ENCODE results near the gene C7orf33. TPM values are rescaled to one million over a fixed set of nuclear protein-coding genes. Genes with fewer than 3 reads are reported as not detected.

The C7orf33 gene
- total RNA-seq, 2 donors from 2014 or later: not detected

DNA sequence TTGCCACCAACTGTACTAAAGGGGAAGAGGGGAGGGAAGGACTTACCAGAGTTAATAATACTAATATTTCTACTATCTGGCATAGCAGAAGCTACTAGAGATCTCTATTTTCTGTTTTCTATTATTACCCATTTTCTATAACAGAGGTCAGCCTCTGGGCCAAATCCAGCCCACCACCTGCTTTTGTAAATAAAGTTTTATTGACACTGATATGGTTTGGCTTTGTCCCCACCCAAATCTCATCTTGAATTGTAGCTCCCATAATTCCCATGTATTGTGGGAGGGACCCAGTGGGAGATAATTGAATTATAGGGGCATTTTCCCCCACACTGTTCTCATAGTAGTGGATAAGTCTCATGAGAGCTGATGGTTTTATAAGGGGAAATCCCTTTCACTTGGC is 62.2 kb downstream of the C7orf33 start:
- H3K4me3 ChIP-seq: no peak overlapping the region
- TF ChIP-seq POLR2AphosphoS5 (IDR thresholded peaks at IDR 0.05): no peak
- no peak for TF ChIP-seq POLR2A (IDR thresholded peaks at IDR 0.05)
- TF ChIP-seq, protein P1, sequence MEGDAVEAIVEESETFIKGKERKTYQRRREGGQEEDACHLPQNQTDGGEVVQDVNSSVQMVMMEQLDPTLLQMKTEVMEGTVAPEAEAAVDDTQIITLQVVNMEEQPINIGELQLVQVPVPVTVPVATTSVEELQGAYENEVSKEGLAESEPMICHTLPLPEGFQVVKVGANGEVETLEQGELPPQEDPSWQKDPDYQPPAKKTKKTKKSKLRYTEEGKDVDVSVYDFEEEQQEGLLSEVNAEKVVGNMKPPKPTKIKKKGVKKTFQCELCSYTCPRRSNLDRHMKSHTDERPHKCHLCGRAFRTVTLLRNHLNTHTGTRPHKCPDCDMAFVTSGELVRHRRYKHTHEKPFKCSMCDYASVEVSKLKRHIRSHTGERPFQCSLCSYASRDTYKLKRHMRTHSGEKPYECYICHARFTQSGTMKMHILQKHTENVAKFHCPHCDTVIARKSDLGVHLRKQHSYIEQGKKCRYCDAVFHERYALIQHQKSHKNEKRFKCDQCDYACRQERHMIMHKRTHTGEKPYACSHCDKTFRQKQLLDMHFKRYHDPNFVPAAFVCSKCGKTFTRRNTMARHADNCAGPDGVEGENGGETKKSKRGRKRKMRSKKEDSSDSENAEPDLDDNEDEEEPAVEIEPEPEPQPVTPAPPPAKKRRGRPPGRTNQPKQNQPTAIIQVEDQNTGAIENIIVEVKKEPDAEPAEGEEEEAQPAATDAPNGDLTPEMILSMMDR (IDR thresholded peaks at IDR 0.05): no peak
- H3K36me3 ChIP-seq: no peaks in the 10 kb centered on the region
- H3K27me3 ChIP-seq (replicated peaks; ENCODE audit: insufficient read depth): no peaks in the 10 kb centered on the region
- no peaks in the 10 kb centered on the region for H3K9me3 ChIP-seq
- intact Hi-C loops (cut with DNase I): no loop called here
- no peak for DNase-seq (ENCODE audit: low spot score)
- no peak overlapping the region for H3K27ac ChIP-seq
- no peaks in the 10 kb centered on the region for H3K4me1 ChIP-seq (replicated peaks)

DNA sequence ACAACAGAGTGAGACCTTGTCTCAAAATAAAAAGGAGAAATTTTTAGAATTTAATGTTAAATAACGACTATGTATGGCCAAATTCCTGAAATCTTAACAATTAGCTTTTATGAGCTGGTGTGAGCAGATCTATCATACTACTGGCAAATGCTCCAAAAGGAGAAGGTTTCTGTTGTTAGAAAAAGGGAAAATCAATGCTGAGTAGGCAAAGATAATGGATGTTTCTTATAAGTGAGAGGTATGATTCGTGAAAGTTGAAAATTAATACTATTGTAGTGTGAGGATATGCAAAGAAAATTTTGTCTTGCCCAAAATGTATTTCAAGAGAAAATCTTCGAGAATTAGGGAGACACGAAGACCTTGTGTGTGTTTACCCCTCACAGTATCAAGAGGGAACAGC is 67.4 kb downstream of the C7orf33 start:
- Histone ChIP-seq H3K4me1 (replicated peaks) (no peaks in the 10 kb centered on the region), H3K36me3 (no peaks in the 10 kb centered on the region), H3K27ac (no peak overlapping the region), H3K4me3 (no peak overlapping the region), H3K27me3 (replicated peaks; ENCODE audit: insufficient read depth) (no peaks in the 10 kb centered on the region), H3K9me3 (no peaks in the 10 kb centered on the region)
- intact Hi-C loops (cut with DNase I): no loop called here
- 77% methylated on average over 4 of the region's 4 CpGs for WGBS
- TF ChIP-seq POLR2A (IDR thresholded peaks at IDR 0.05): no peak
- no peak for TF ChIP-seq POLR2AphosphoS5 (IDR thresholded peaks at IDR 0.05)
- TF ChIP-seq, protein P1 (IDR thresholded peaks at IDR 0.05): no peak
- DNase-seq (ENCODE audit: low spot score): no peak

DNA sequence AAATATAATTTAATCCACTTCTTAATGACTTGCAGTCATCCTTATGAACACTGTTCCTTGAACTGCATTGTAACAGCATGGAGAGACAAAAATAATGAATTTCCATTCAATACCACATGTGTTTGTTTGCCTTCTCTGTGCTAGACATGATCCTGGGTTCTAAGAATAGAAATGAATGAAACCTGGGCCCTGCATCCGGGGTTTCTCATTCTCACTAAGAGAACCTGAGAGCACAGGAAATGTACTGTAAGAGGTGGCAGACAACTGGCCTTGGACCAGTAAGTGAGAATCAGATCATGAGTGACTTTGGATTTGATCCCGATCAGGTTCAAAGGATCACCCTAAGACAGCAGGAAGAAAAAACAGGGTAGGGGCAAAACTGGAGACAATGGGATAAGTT is 70.9 kb downstream of the C7orf33 start:
- 90% methylated on average over 2 of the region's 2 CpGs for WGBS
- DNase-seq (ENCODE audit: low spot score): no peak

DNA sequence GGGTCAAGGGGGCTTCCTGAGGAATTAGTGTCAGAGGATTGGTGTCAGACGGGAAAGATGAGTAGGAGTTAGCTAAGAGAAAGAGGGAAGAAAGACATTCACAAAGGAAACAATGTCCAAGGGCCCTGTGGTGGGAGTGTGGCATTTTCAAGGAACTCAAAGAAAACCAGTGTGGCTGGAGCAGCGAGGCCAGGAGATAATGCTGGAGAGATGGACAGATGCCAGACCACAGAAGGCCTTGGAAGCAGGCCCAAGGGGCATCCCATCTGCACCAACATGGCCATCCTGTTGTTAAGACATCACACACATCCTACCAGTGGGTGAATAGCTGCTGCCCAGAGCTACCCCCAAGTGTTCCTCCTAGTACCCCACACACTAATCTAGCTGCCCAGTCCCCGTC is 72.1 kb downstream of the C7orf33 start:
- Histone ChIP-seq H3K9me3 (no peaks in the 10 kb centered on the region), H3K27ac (no peak overlapping the region), H3K36me3 (no peaks in the 10 kb centered on the region), H3K4me3 (no peak overlapping the region), H3K4me1 (replicated peaks) (no peaks in the 10 kb centered on the region), H3K27me3 (replicated peaks; ENCODE audit: insufficient read depth) (no peaks in the 10 kb centered on the region)
- DNase-seq (ENCODE audit: low spot score): no peak
- 53% methylated on average over 3 of the region's 3 CpGs for WGBS
- intact Hi-C loops (cut with DNase I): no loop called here
- TF ChIP-seq, protein P1 (IDR thresholded peaks at IDR 0.05): no peak
- TF ChIP-seq POLR2A (IDR thresholded peaks at IDR 0.05) (no peak), POLR2AphosphoS5 (IDR thresholded peaks at IDR 0.05) (no peak)

More for the DNA sequence above, 70.9 kb downstream of the C7orf33 start:
- intact Hi-C loops (cut with DNase I): no loop called here
- TF ChIP-seq POLR2A (IDR thresholded peaks at IDR 0.05): no peak
- TF ChIP-seq POLR2AphosphoS5 (IDR thresholded peaks at IDR 0.05): no peak
- TF ChIP-seq, protein P1 (IDR thresholded peaks at IDR 0.05): no peak
- no peak overlapping the region for H3K27ac ChIP-seq
- no peaks in the 10 kb centered on the region for H3K9me3 ChIP-seq
- H3K36me3 ChIP-seq: no peaks in the 10 kb centered on the region
- H3K27me3 ChIP-seq (replicated peaks; ENCODE audit: insufficient read depth): no peaks in the 10 kb centered on the region
- no peak overlapping the region for H3K4me3 ChIP-seq
- H3K4me1 ChIP-seq (replicated peaks): no peaks in the 10 kb centered on the region

DNA sequence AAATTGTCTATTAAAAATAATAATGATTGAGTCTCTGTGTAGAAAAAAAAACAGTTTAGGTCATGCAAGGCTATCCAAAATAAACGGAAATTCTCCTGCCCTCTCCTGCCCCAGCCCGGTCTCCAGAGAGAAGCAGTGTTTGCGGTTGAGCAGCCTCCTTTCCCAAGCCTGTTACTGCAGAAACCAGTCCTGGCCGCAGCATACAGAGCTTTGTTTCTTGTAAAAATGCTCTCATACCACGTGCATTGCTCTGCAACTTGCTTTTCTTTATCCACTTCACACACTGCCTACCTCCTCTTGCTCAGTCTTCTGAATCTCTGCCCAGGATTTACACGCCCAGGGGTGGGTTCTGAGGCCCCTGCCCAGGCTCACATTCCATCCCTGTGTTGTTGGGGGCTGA is 73.8 kb downstream of the C7orf33 start:
- Histone ChIP-seq H3K4me3 (no peak overlapping the region), H3K36me3 (no peaks in the 10 kb centered on the region), H3K27ac (no peak overlapping the region), H3K9me3 (no peaks in the 10 kb centered on the region), H3K4me1 (replicated peaks) (no peaks in the 10 kb centered on the region), H3K27me3 (replicated peaks; ENCODE audit: insufficient read depth) (no peaks in the 10 kb centered on the region)
- WGBS: 19% methylated on average over 6 of the region's 6 CpGs
- intact Hi-C loops (cut with DNase I): no loop called here
- no peak for DNase-seq (ENCODE audit: low spot score)
- no peak for TF ChIP-seq POLR2A (IDR thresholded peaks at IDR 0.05)
- TF ChIP-seq, protein P1 (IDR thresholded peaks at IDR 0.05): no peak
- TF ChIP-seq POLR2AphosphoS5 (IDR thresholded peaks at IDR 0.05): no peak
